Endothelial cell of hepatic sinusoid (primary cell): ENCODE results near the gene FERMT1.

Source experiments
- in situ Hi-C: cut with HindIII; loops from 2 replicates; pipeline ENCODE4 v1.10.0; 2017; ENCODE audit warnings: low sequenced_read_pairs

The FERMT1 gene

GRCh38 chr20:6122873-6123648, at the start of gene FERMT1:
Gene FERMT1 (minus strand): TSS chr20:6123030. CDS start chr20:6119554, 3,476 bp downstream.
- in situ Hi-C loops = no loop called here

GRCh38 chr20:6169251-6169650, 46.4 kb upstream of the FERMT1 start:
- in situ Hi-C loops = no loop called here

GRCh38 chr20:6168204-6168603, 45.4 kb upstream of the FERMT1 start:
- in situ Hi-C loops = no loop called here

GRCh38 chr20:6165346-6165745, 42.5 kb upstream of the FERMT1 start:
- in situ Hi-C loops = no loop called here

- in situ Hi-C loops = no loop called here
Observed at GRCh38 chr20:6164421-6165341, 41.9 kb upstream of the FERMT1 start.

GRCh38 chr20:6160736-6161135, 37.9 kb upstream of the FERMT1 start:
- in situ Hi-C loops = no loop called here

- in situ Hi-C loops = no loop called here
Observed at GRCh38 chr20:6157345-6157744, 34.5 kb upstream of the FERMT1 start.

- in situ Hi-C loops = no loop called here
Observed at GRCh38 chr20:6152777-6153176, 29.9 kb upstream of the FERMT1 start.

GRCh38 chr20:6148073-6148472, 25.2 kb upstream of the FERMT1 start:
- in situ Hi-C loops = no loop called here

- in situ Hi-C loops = no loop called here
Observed at GRCh38 chr20:6142348-6142993, 19.6 kb upstream of the FERMT1 start.

GRCh38 chr20:6140947-6141346, 18.1 kb upstream of the FERMT1 start:
- in situ Hi-C loops = no loop called here

- in situ Hi-C loops = no loop called here
Observed at GRCh38 chr20:6135347-6135746, 12.5 kb upstream of the FERMT1 start.

GRCh38 chr20:6134592-6134991, 11.8 kb upstream of the FERMT1 start:
- in situ Hi-C loops = no loop called here

GRCh38 chr20:6130045-6130444, 7.2 kb upstream of the FERMT1 start:
- in situ Hi-C loops = no loop called here

GRCh38 chr20:6127825-6128224, 5.0 kb upstream of the FERMT1 start:
- in situ Hi-C loops = no loop called here

GRCh38 chr20:6126846-6127245, 4.0 kb upstream of the FERMT1 start:
- in situ Hi-C loops = no loop called here

GRCh38 chr20:6123649-6124014, 802 bp upstream of the FERMT1 start:
- in situ Hi-C loops = no loop called here

- in situ Hi-C loops = no loop called here
Observed at GRCh38 chr20:6122111-6122872, 538 bp downstream of the FERMT1 start.

GRCh38 chr20:6121504-6121903, 1.3 kb downstream of the FERMT1 start:
- in situ Hi-C loops = no loop called here

- in situ Hi-C loops = no loop called here
Observed at GRCh38 chr20:6120491-6120988, 2.3 kb downstream of the FERMT1 start.

GRCh38 chr20:6116758-6117157, 6.1 kb downstream of the FERMT1 start:
- in situ Hi-C loops = no loop called here
